Natural killer cell treated with Interleukin-12 subunit alpha and Interleukin-12 subunit beta and Interleukin-15 and Interleukin-18, amount 100 ng/mL, for 72 hours (primary cell): ENCODE results near the gene CEP20. TPM values are rescaled to one million over a fixed set of nuclear protein-coding genes. Genes with fewer than 3 reads are reported as not detected.
"Not testable (repeated sequence)": the region's sequence is repeated elsewhere in the genome, so short reads cannot be mapped to it uniquely, and the experiment has no call there.

Source experiments
- ATAC-seq, 2 donors: fragments of 150-1000 bp; cut with Tn5 transposase in 1 of 2; sonication (Bioruptor Pico), chemical (Tn5 transposase) in 1 of 2; 2 replicates each; pipeline ENCODE4 v1.10.0; 2021
- DNase-seq: peaks from one replicate; pipeline ENCODE4 v3.0.0; 2022; ENCODE audit warnings: low spot score
- H3K27ac Mint-ChIP-seq, 2 donors: 1 replicate in 1 of 2; 2 replicates in 1 of 2; pipeline ENCODE4 v1.8.0; 2022; ENCODE audit warnings: mixed read lengths in 2 of 2, mild to moderate bottlenecking in 1 of 2, moderate library complexity in 1 of 2
- H3K27me3 Mint-ChIP-seq, 2 donors: 1 replicate in 1 of 2; 2 replicates in 1 of 2; pipeline ENCODE4 v1.8.0; 2022; ENCODE audit warnings: mixed read lengths in 2 of 2
- H3K36me3 Mint-ChIP-seq: one replicate; pipeline ENCODE4 v1.8.0; 2022; ENCODE audit warnings: mixed read lengths
- H3K4me1 Mint-ChIP-seq, 2 donors: 1 replicate in 1 of 2; 2 replicates in 1 of 2; pipeline ENCODE4 v1.8.0; 2022; ENCODE audit warnings: low read depth in 2 of 2, mixed read lengths in 2 of 2, mild to moderate bottlenecking in 1 of 2
- H3K4me3 Mint-ChIP-seq: one replicate; pipeline ENCODE4 v1.8.0; 2022; ENCODE audit warnings: mixed read lengths
- H3K9me3 Mint-ChIP-seq: 2 replicates; pipeline ENCODE4 v1.8.0; 2022; ENCODE audit warnings: mixed read lengths
- total RNA-seq, 2 donors: library from RNA; stranded (reverse); gene quantifications; one replicate each; pipeline ENCODE4 v1.2.3, GENCODE V29; 2022

The CEP20 gene
- total RNA-seq, 2 donors from 2014 or later, result 44.4 to 45.1 TPM

GRCh38 chr16:15861996-15862395 lies 26.4 kb downstream of the CEP20 start:
- H3K27ac Mint-ChIP-seq, result no peak overlapping the region
- DNase-seq, result no peak
- ATAC-seq, result no peak
- H3K4me3 Mint-ChIP-seq, result no peak overlapping the region
- peaks cover 4 to 6% of the 10 kb centered on the region in 2 donors for H3K4me1 Mint-ChIP-seq
- H3K36me3 Mint-ChIP-seq, result peaks cover 13% of the 10 kb centered on the region
- peaks cover 11 to 16% of the 10 kb centered on the region in 2 donors for H3K27me3 Mint-ChIP-seq
- no peaks in the 10 kb centered on the region for H3K9me3 Mint-ChIP-seq

GRCh38 chr16:15858921-15859668 lies 29.3 kb downstream of the CEP20 start:
- no peak for ATAC-seq
- Mint-ChIP-seq H3K27ac (no peak overlapping the region), H3K4me1 (peaks cover 4 to 6% of the 10 kb centered on the region in 2 donors), H3K36me3 (no peaks in the 10 kb centered on the region), H3K9me3 (no peaks in the 10 kb centered on the region), H3K27me3 (peaks cover 18 to 30% of the 10 kb centered on the region in 2 donors), H3K4me3 (no peak overlapping the region)
- no peak for DNase-seq

GRCh38 chr16:15857724-15858560 lies 30.5 kb downstream of the CEP20 start:
- no peak for ATAC-seq
- Mint-ChIP-seq H3K9me3 (no peaks in the 10 kb centered on the region), H3K27ac (no peak overlapping the region), H3K36me3 (no peaks in the 10 kb centered on the region), H3K4me3 (peak overlapping the region; percentile 67), H3K4me1 (peaks cover 4 to 6% of the 10 kb centered on the region in 2 donors), H3K27me3 (peaks cover 18 to 30% of the 10 kb centered on the region in 2 donors)
- no peak for DNase-seq

- peak in 1 of 2 donors; percentile 37 for ATAC-seq
- Mint-ChIP-seq H3K9me3 (no peaks in the 10 kb centered on the region), H3K4me1 (peaks cover 4 to 6% of the 10 kb centered on the region in 2 donors)
These were observed 31.3 kb downstream of the CEP20 start, which contains the start of gene MYH11 for GRCh38 chr16:15856901-15857698. Gene MYH11, minus strand, starts transcription at chr16:15857028. Its CDS starts 18,776 bp downstream, at chr16:15838252.

GRCh38 chr16:15856182-15856581 lies 32.2 kb downstream of the CEP20 start:
- no peaks in the 10 kb centered on the region for H3K36me3 Mint-ChIP-seq
- H3K9me3 Mint-ChIP-seq, result no peaks in the 10 kb centered on the region
- ATAC-seq (no peak), DNase-seq (no peak)
- peaks cover 18 to 30% of the 10 kb centered on the region in 2 donors for H3K27me3 Mint-ChIP-seq
- H3K4me1 Mint-ChIP-seq, result peaks cover 4 to 6% of the 10 kb centered on the region in 2 donors
- no peak overlapping the region for H3K27ac Mint-ChIP-seq
- no peak overlapping the region for H3K4me3 Mint-ChIP-seq

More at GRCh38 chr16:15856901-15857698, 31.3 kb downstream of the CEP20 start, which contains the start of gene MYH11:
- Mint-ChIP-seq H3K4me3 (peak within 1 kb of the TSS; percentile 67), H3K27ac (no peak within 1 kb of the TSS), H3K27me3 (peaks cover 18 to 30% of the 10 kb centered on the region in 2 donors), H3K36me3 (no peaks in the 10 kb centered on the region)
- no peak for DNase-seq

- Mint-ChIP-seq H3K27ac (no peak overlapping the region), H3K4me1 (peaks cover 4 to 6% of the 10 kb centered on the region in 2 donors), H3K36me3 (no peaks in the 10 kb centered on the region), H3K27me3 (peaks cover 18 to 30% of the 10 kb centered on the region in 2 donors), H3K9me3 (no peaks in the 10 kb centered on the region), H3K4me3 (no peak overlapping the region)
- no peak for DNase-seq
- no peak for ATAC-seq
These were observed 32.7 kb downstream of the CEP20 start for GRCh38 chr16:15855704-15856003.

- H3K27me3 Mint-ChIP-seq, result peaks cover 18 to 30% of the 10 kb centered on the region in 2 donors
- H3K36me3 Mint-ChIP-seq, result no peaks in the 10 kb centered on the region
- peaks cover 4 to 6% of the 10 kb centered on the region in 2 donors for H3K4me1 Mint-ChIP-seq
- no peaks in the 10 kb centered on the region for H3K9me3 Mint-ChIP-seq
- ATAC-seq (no peak), DNase-seq (no peak)
- H3K27ac Mint-ChIP-seq, result no peak overlapping the region
- H3K4me3 Mint-ChIP-seq, result no peak overlapping the region
These were observed 33.3 kb downstream of the CEP20 start for GRCh38 chr16:15854906-15855703.

- Mint-ChIP-seq H3K4me1 (peaks cover 4 to 6% of the 10 kb centered on the region in 2 donors), H3K4me3 (no peak overlapping the region), H3K27ac (no peak overlapping the region), H3K9me3 (no peaks in the 10 kb centered on the region), H3K27me3 (peaks cover 15 to 25% of the 10 kb centered on the region in 2 donors), H3K36me3 (no peaks in the 10 kb centered on the region)
- no peak for DNase-seq
- ATAC-seq, result no peak
These were observed 34.3 kb downstream of the CEP20 start for GRCh38 chr16:15854061-15854460.

GRCh38 chr16:15853021-15853420 lies 35.4 kb downstream of the CEP20 start:
- no peaks in the 10 kb centered on the region for H3K9me3 Mint-ChIP-seq
- H3K36me3 Mint-ChIP-seq, result no peaks in the 10 kb centered on the region
- peaks cover 4 to 5% of the 10 kb centered on the region in 2 donors for H3K4me1 Mint-ChIP-seq
- H3K27me3 Mint-ChIP-seq, result peaks cover 12 to 20% of the 10 kb centered on the region in 2 donors
- H3K27ac Mint-ChIP-seq, result no peak overlapping the region
- no peak overlapping the region for H3K4me3 Mint-ChIP-seq
- DNase-seq (no peak), ATAC-seq (no peak)

GRCh38 chr16:15850555-15850954 lies 37.8 kb downstream of the CEP20 start:
- H3K4me1 Mint-ChIP-seq, H3K27ac Mint-ChIP-seq, H3K27me3 Mint-ChIP-seq, DNase-seq, H3K36me3 Mint-ChIP-seq, ATAC-seq, H3K9me3 Mint-ChIP-seq, H3K4me3 Mint-ChIP-seq: not testable (repeated sequence)

- Mint-ChIP-seq H3K27me3 (peaks cover 0 to 4% of the 10 kb centered on the region in 2 donors), H3K9me3 (no peaks in the 10 kb centered on the region), H3K27ac (no peak overlapping the region), H3K36me3 (no peaks in the 10 kb centered on the region), H3K4me3 (no peak overlapping the region), H3K4me1 (no peaks in the 10 kb centered on the region)
- ATAC-seq (no peak), DNase-seq (no peak)
These were observed 39.0 kb downstream of the CEP20 start for GRCh38 chr16:15849209-15849981.

GRCh38 chr16:15847611-15848175 lies 40.7 kb downstream of the CEP20 start:
- Mint-ChIP-seq H3K4me3 (no peak overlapping the region), H3K9me3 (no peaks in the 10 kb centered on the region), H3K36me3 (no peaks in the 10 kb centered on the region), H3K27me3 (peaks cover 0 to 4% of the 10 kb centered on the region in 2 donors), H3K27ac (no peak overlapping the region), H3K4me1 (no peaks in the 10 kb centered on the region)
- ATAC-seq (no peak), DNase-seq (no peak)
